ENCODE measurements around the gene KRTAP19-8.

KRTAP19-8 gene

GRCh38 chr21:31038376-31038775, at the start of gene KRTAP19-8:
Gene KRTAP19-8, minus strand, starts transcription at chr21:31038476. Its CDS starts 33 bp downstream, at chr21:31038443.
- no peaks in the 10 kb centered on the region for H3K4me1 Mint-ChIP-seq
- peaks cover 8% of the 10 kb centered on the region for H3K27me3 Mint-ChIP-seq
- no peak within 1 kb of the TSS for H3K4me3 Mint-ChIP-seq
- no peak within 1 kb of the TSS for H3K27ac Mint-ChIP-seq
- H3K9me3 Mint-ChIP-seq = no peaks in the 10 kb centered on the region
- no peak for ATAC-seq
- no peaks in the 10 kb centered on the region for H3K36me3 Mint-ChIP-seq

- H3K4me3 Mint-ChIP-seq = no peak overlapping the region
- no peak for ATAC-seq
These were observed 49.6 kb upstream of the KRTAP19-8 start for GRCh38 chr21:31087639-31088473.

GRCh38 chr21:31084689-31085088, 46.4 kb upstream of the KRTAP19-8 start:
- no peak for ATAC-seq
- Mint-ChIP-seq H3K27ac (no peak overlapping the region), H3K36me3 (no peaks in the 10 kb centered on the region), H3K4me1 (peaks cover 7% of the 10 kb centered on the region), H3K27me3 (no peaks in the 10 kb centered on the region), H3K9me3 (peaks cover 2% of the 10 kb centered on the region), H3K4me3 (no peak overlapping the region)

More at GRCh38 chr21:31087639-31088473, 49.6 kb upstream of the KRTAP19-8 start:
- Mint-ChIP-seq H3K4me1 (peaks cover 7% of the 10 kb centered on the region), H3K9me3 (peaks cover 2% of the 10 kb centered on the region), H3K36me3 (no peaks in the 10 kb centered on the region), H3K27me3 (peaks cover 8% of the 10 kb centered on the region), H3K27ac (no peak overlapping the region)

- Mint-ChIP-seq H3K27me3 (no peaks in the 10 kb centered on the region), H3K36me3 (no peaks in the 10 kb centered on the region), H3K9me3 (no peaks in the 10 kb centered on the region), H3K4me1 (no peaks in the 10 kb centered on the region), H3K4me3 (no peak overlapping the region), H3K27ac (no peak overlapping the region)
- no peak for ATAC-seq
These were observed 40.5 kb upstream of the KRTAP19-8 start for GRCh38 chr21:31078796-31079195.

- Mint-ChIP-seq H3K9me3 (no peaks in the 10 kb centered on the region), H3K4me3 (no peak overlapping the region), H3K36me3 (no peaks in the 10 kb centered on the region), H3K27me3 (no peaks in the 10 kb centered on the region), H3K4me1 (no peaks in the 10 kb centered on the region), H3K27ac (no peak overlapping the region)
- ATAC-seq = no peak
These were observed 39.9 kb upstream of the KRTAP19-8 start for GRCh38 chr21:31078216-31078615.

- Mint-ChIP-seq H3K27ac (no peak overlapping the region), H3K4me3 (no peak overlapping the region)
These were observed 37.6 kb upstream of the KRTAP19-8 start for GRCh38 chr21:31075848-31076247.

GRCh38 chr21:31072533-31072932, 34.3 kb upstream of the KRTAP19-8 start:
- Mint-ChIP-seq H3K27me3 (no peaks in the 10 kb centered on the region), H3K4me3 (no peak overlapping the region), H3K36me3 (no peaks in the 10 kb centered on the region), H3K4me1 (no peaks in the 10 kb centered on the region), H3K27ac (no peak overlapping the region), H3K9me3 (no peaks in the 10 kb centered on the region)
- ATAC-seq = no peak

More at GRCh38 chr21:31075848-31076247, 37.6 kb upstream of the KRTAP19-8 start:
- H3K4me1 Mint-ChIP-seq = no peaks in the 10 kb centered on the region
- no peaks in the 10 kb centered on the region for H3K9me3 Mint-ChIP-seq
- no peaks in the 10 kb centered on the region for H3K27me3 Mint-ChIP-seq
- ATAC-seq = no peak
- H3K36me3 Mint-ChIP-seq = no peaks in the 10 kb centered on the region

- Mint-ChIP-seq H3K9me3 (peaks cover 2% of the 10 kb centered on the region), H3K4me3 (no peak overlapping the region), H3K27ac (no peak overlapping the region), H3K36me3 (no peaks in the 10 kb centered on the region), H3K27me3 (no peaks in the 10 kb centered on the region), H3K4me1 (no peaks in the 10 kb centered on the region)
- no peak for ATAC-seq
These were observed 26.5 kb upstream of the KRTAP19-8 start for GRCh38 chr21:31064803-31065202.

- H3K27me3 Mint-ChIP-seq = no peaks in the 10 kb centered on the region
- peaks cover 3% of the 10 kb centered on the region for H3K9me3 Mint-ChIP-seq
- H3K27ac Mint-ChIP-seq = no peak overlapping the region
- H3K4me3 Mint-ChIP-seq = no peak overlapping the region
- no peaks in the 10 kb centered on the region for H3K4me1 Mint-ChIP-seq
- no peak for ATAC-seq
- no peaks in the 10 kb centered on the region for H3K36me3 Mint-ChIP-seq
These were observed 14.3 kb upstream of the KRTAP19-8 start for GRCh38 chr21:31052489-31053142.

- Mint-ChIP-seq H3K4me3 (no peak overlapping the region), H3K27me3 (no peaks in the 10 kb centered on the region), H3K9me3 (no peaks in the 10 kb centered on the region)
These were observed 12.4 kb upstream of the KRTAP19-8 start for GRCh38 chr21:31050577-31051157.

GRCh38 chr21:31045841-31046240, 7.6 kb upstream of the KRTAP19-8 start:
- Mint-ChIP-seq H3K9me3 (no peaks in the 10 kb centered on the region), H3K27me3 (peaks cover 5% of the 10 kb centered on the region), H3K27ac (no peak overlapping the region), H3K36me3 (no peaks in the 10 kb centered on the region), H3K4me1 (no peaks in the 10 kb centered on the region), H3K4me3 (no peak overlapping the region)
- no peak for ATAC-seq

More at GRCh38 chr21:31050577-31051157, 12.4 kb upstream of the KRTAP19-8 start:
- ATAC-seq = no peak
- Mint-ChIP-seq H3K4me1 (no peaks in the 10 kb centered on the region), H3K36me3 (no peaks in the 10 kb centered on the region), H3K27ac (no peak overlapping the region)

- H3K4me1 Mint-ChIP-seq = no peaks in the 10 kb centered on the region
- no peaks in the 10 kb centered on the region for H3K36me3 Mint-ChIP-seq
- no peak overlapping the region for H3K4me3 Mint-ChIP-seq
- peaks cover 8% of the 10 kb centered on the region for H3K27me3 Mint-ChIP-seq
- no peak overlapping the region for H3K27ac Mint-ChIP-seq
- no peaks in the 10 kb centered on the region for H3K9me3 Mint-ChIP-seq
- ATAC-seq = no peak
These were observed 5.2 kb upstream of the KRTAP19-8 start for GRCh38 chr21:31043471-31043870.

GRCh38 chr21:31042080-31042464, 3.8 kb upstream of the KRTAP19-8 start:
- Mint-ChIP-seq H3K4me3 (no peak overlapping the region), H3K4me1 (no peaks in the 10 kb centered on the region), H3K27me3 (peaks cover 8% of the 10 kb centered on the region), H3K27ac (no peak overlapping the region), H3K36me3 (no peaks in the 10 kb centered on the region), H3K9me3 (no peaks in the 10 kb centered on the region)
- no peak for ATAC-seq

- Mint-ChIP-seq H3K9me3 (no peaks in the 10 kb centered on the region), H3K27ac (no peak overlapping the region)
These were observed 3.2 kb upstream of the KRTAP19-8 start for GRCh38 chr21:31041295-31042079.

GRCh38 chr21:31034378-31034777, 3.9 kb downstream of the KRTAP19-8 start:
- no peaks in the 10 kb centered on the region for H3K27me3 Mint-ChIP-seq
- H3K27ac Mint-ChIP-seq = no peak overlapping the region
- no peaks in the 10 kb centered on the region for H3K9me3 Mint-ChIP-seq
- no peak overlapping the region for H3K4me3 Mint-ChIP-seq
- no peak for ATAC-seq
- peaks cover 13% of the 10 kb centered on the region for H3K4me1 Mint-ChIP-seq
- no peaks in the 10 kb centered on the region for H3K36me3 Mint-ChIP-seq

More at GRCh38 chr21:31041295-31042079, 3.2 kb upstream of the KRTAP19-8 start:
- H3K4me3 Mint-ChIP-seq = no peak overlapping the region
- H3K36me3 Mint-ChIP-seq = no peaks in the 10 kb centered on the region
- no peak for ATAC-seq
- peaks cover 8% of the 10 kb centered on the region for H3K27me3 Mint-ChIP-seq
- no peaks in the 10 kb centered on the region for H3K4me1 Mint-ChIP-seq
